Measurements from ENCODE around the gene SENP6.
A peak's percentile ranks its signal among the peaks of the same experiment; 100 is the strongest.
"Not testable (repeated sequence)": the region's sequence is repeated elsewhere in the genome, so short reads cannot be mapped to it uniquely, and the experiment has no call there.

SENP6 gene, protein sequence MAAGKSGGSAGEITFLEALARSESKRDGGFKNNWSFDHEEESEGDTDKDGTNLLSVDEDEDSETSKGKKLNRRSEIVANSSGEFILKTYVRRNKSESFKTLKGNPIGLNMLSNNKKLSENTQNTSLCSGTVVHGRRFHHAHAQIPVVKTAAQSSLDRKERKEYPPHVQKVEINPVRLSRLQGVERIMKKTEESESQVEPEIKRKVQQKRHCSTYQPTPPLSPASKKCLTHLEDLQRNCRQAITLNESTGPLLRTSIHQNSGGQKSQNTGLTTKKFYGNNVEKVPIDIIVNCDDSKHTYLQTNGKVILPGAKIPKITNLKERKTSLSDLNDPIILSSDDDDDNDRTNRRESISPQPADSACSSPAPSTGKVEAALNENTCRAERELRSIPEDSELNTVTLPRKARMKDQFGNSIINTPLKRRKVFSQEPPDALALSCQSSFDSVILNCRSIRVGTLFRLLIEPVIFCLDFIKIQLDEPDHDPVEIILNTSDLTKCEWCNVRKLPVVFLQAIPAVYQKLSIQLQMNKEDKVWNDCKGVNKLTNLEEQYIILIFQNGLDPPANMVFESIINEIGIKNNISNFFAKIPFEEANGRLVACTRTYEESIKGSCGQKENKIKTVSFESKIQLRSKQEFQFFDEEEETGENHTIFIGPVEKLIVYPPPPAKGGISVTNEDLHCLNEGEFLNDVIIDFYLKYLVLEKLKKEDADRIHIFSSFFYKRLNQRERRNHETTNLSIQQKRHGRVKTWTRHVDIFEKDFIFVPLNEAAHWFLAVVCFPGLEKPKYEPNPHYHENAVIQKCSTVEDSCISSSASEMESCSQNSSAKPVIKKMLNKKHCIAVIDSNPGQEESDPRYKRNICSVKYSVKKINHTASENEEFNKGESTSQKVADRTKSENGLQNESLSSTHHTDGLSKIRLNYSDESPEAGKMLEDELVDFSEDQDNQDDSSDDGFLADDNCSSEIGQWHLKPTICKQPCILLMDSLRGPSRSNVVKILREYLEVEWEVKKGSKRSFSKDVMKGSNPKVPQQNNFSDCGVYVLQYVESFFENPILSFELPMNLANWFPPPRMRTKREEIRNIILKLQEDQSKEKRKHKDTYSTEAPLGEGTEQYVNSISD

DNA sequence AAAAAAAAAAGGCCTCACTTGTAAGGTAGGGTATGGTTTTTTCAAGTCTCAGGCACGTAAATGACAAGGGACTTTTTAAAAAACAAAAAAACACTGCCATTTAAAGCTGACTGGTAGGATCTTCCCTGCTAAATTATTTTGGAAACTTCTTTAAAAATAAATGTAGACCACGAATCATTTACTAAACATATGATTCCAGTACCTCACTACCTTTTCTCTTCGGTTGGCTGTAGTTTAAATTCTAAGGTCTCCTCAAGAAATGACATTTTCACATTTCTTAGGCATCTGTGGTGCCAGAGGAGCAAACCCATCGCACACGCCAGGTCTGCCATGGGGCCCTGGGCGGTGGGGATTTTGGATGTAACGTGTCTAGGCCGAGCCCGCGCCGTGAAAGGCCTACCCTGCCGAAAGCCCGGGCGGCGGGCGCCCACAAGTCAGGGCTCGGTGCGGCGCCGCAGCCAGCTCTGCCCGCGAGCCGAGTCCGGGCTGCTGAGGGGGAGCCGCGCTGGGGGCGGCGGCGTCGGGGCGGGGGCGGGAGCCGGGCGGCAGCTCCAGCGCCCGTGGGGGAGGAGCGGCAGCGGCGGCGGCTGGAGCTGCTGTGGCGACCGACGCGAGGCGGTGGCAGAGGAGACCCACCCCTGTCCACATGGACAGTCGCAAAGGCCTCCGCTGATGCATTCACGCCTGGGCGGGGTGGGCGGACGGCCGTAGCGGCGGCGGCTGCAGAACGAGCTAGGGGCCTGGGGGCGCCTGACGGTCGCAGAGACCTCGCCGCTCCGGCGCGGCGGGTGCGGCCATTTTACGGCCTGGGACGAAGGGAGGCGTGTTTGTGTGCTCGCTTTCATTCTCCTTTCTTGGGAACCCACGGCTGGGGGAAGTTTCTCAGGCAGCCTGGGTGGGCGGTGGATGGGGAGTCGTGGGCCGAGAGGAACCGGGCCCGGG, at the start of gene SENP6:
TSS of gene SENP6 (plus strand) at position 577 of the 942 bp plus-strand sequence. CDS start 645 bp downstream, outside the sequence.
- DNase-seq: peak; percentile 40

DNA sequence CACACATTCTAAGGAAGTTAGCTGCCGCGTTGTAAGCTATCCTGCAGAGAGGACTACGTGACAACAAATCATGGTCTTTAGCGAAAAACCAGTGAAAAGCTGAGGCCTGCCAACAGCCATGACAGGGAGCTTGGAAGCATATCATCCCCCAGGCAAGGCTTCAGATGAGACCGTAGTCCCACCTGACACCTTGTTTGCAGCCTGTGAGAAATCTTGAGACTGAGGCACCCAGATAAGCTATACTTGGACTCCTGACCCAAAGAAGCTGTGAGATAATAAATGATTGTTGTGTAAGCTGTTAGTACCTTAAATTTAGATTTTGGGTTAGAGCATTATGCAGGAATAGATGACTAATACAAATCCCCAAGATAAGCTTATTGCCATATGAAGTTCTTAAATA, 45.4 kb upstream of the SENP6 start:
- no peak for DNase-seq

DNA sequence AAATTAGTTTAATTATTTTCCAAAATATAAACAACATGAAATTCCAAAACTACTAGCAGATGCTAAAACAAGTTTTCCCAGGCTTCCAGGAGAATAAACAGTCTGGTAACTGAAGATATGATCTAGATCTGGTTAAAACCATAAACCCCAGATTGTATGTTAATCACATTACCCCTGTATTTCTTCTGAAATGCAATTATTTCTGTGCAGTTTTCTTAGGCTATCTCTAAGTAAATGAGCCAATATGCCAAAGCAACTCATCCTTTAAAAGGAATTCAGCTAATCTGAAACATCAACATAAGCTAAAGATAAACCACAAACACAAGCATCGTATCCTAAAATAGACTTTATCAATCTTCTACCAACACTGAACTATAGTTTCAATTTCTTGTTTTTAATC, 44.6 kb upstream of the SENP6 start:
- DNase-seq: no peak

DNA sequence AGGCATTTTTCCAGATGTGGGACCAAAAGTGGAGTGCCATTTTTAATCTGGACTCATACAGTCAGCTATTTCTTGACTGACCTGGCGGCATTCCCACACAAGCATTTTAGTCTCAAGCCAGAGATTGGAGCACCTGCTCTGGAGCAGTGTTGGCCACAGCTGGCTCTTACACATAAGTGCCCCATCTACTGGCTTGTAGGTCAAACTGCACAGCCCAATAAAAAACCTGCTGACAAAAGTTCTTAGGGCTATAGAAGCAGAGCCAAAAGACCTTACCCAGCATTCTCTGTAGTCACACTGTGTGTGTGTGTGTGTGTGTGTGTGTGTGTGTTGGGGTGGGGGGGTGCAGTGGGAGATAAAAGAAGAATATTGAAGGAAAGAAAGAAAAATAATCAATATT, 38.6 kb upstream of the SENP6 start:
- no peak for DNase-seq

DNA sequence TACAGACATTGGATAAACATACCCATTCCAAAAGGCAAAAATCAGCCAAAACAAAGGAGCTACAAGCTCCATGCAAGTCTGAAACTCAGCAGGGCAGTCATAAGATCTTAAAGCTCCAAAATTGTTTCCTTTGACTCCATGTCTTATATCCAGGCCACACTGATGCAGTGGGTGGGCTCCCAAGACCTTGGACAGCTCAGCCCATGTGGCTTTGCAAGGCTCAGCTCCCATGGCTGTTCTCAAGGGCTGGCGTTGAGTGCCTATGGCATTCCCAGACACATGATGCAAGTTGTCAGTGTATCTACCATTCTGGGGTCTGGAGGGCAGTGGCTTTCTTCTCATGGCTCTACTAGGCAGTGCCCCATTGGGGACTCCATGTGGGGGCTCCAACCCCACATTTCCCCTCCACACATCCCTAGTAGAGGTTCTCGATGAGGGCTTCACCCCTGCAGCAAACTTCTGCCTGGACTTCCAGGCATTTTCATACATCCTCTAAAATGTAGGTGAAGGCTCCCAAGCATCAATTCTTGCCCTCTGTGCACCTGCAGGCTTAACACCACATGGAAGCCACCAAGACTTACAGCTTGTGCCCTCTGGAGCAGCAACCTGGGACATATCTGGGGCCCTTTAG, 35.4 kb upstream of the SENP6 start:
- DNase-seq: no peak

DNA sequence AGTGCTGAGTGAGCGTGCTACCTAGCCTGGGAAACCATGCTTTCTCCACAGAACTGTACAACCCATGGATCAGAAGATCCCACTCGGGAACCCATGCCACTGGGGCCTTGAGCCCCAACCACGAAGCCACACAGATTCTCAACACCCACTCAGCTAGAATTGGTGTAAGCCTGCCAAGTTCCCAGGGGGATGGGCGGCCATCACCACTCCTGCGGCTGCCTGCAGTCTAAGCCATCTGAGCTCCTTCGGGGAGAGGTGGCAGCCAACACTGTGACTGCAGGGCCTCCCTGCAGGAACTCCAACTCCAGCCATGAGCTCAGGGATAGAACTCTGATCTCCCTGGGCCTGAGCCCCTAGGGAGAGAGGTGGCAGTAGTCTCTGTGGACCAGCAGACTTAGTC, 33.6 kb upstream of the SENP6 start:
- DNase-seq: no peak

DNA sequence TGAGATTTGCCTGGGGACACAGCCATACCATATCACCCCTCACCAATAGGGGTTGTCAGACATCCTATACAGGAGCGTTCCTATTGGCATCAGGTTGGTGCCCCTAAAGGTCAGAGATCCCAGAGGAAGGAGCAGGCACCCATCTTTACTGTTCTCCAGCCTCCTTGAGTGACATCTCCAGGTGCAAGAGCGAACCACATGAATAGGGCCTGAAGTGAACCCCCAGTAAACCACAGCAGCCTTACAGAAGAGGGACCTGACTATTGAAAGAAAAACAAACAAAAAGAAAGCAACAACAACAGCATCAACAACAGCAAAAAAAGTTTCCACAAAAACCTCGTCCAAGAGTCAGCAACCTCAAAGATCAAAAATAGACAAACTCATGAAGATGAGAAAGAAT, 32.7 kb upstream of the SENP6 start:
- no peak for DNase-seq

DNA sequence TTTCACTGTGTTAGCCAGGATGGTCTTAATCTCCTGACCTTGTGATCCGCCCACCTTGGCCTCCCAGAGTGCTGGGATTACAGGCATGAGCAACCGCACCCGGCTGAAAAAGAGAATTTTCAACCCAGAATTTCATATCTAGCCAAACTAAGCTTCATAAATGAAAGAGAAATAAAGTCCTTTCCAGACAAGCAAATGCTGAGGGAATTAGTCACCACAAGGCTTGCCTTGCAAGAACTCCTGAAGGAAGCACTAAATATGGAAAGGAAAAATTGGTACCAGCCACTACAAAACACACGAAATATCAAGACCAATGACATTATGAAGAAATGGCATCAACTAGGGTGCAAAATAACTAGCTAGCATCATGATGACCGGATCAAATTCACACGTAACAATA, 31.0 kb upstream of the SENP6 start:
- DNase-seq: not testable (repeated sequence)

DNA sequence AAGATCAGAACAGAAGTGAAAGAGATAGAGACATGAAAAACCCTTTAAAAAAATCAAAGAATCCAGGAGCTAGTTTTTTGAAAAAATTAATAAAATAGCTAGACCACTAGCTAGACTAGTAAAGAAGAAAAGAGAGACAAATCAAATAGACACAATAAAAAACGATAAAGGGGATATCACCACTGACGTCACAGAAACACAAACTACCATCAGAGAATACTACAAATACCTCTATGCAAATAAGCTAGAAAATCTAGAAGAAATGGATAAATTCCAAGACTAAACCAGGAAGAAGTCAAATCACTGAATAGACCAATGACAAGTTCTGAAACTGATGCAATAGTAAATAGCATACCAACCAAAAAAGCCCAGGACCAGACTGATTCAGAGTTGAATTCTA, 29.6 kb upstream of the SENP6 start:
- DNase-seq: no peak

DNA sequence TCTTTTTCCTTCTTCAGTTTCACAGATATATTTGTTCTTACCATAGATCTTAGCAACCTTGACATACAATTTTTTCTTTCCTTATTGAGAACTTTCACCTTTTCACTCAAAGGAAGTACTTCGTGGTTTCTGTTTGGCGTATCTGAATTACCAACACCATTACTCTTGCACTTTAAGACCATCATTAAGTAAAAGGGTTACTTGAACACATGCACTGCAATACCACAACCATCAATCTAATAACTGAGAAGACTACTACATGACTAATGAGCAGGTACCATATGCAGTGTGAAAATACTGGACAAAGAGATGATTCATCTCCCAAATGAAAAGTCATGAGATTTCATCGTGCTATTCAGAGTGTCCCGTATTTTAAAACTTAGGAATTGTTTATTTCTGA, 21.7 kb upstream of the SENP6 start:
- no peak for DNase-seq

DNA sequence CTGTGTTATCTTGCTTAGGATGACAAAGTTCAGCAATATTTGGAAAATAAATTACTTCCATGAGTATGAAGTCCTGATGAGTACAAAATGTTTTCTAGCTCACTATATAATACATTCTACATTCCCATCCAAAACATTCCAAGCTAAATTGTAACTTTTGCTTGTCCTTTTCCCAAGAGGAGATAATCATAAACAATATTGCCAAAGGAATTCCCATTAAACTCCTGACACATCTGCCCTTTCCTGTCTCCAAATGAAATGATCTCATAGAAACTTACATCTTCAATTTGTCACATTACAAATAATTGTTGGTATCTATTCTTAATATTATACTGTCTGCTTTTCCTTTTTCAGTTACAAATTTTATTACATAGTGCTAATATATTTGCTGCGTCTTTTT, 20.4 kb upstream of the SENP6 start:
- no peak for DNase-seq

DNA sequence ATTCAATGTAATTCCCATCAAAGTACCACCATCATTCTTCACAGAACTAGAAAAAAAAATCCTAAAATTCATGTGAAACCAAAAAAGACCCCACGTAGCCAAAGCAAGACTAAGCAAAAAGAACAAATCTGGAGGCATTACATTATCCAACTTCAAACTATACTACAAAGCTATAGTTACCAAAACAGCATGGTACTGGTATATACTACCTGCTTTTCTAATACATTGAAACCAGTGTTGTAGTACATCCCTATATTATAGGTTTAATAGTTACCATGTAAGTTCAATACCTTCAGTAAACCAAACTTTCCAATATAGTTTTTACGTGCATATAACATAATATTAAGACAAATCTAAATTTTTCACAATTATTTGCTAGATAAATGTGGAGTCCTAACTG, 17.1 kb upstream of the SENP6 start:
- DNase-seq: not testable (repeated sequence)

DNA sequence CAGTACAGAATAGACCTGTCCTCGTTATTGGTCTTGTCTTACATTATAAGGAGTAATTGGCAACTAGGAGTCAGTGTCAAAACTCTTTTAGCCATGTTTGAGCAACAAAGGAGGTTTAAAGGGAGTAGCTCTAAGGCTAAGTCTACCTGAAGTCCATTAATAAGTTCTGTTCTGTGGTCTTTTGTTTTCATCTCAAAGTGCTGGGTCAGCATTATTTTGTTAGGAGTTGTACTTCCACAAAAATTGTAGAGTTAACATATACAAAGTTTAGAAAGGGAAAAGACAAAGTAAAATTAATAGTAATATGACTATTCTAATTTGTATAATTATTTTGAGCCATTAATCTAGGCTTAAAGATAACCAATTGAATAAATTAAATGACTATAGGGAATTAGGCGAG, 12.7 kb upstream of the SENP6 start:
- no peak for DNase-seq

DNA sequence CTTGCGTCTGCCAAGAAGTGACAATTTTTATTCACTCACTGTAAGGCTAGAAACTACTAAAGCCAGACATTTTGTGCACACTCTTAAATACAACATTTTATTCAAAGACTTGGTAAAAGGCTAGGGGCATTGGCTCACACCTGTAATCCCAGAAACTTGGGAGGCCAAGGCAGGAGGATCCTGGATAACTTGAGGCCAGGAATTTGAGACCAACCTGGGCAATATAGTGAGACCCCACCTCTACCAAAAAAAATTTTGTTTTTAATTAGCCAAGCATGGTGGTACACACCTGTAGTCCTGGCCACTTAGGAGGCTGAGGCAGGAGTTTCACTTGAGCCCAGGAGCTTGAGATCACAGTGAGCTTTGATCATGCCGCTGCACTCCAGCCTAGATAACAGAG, 11.3 kb upstream of the SENP6 start:
- no peak for DNase-seq

DNA sequence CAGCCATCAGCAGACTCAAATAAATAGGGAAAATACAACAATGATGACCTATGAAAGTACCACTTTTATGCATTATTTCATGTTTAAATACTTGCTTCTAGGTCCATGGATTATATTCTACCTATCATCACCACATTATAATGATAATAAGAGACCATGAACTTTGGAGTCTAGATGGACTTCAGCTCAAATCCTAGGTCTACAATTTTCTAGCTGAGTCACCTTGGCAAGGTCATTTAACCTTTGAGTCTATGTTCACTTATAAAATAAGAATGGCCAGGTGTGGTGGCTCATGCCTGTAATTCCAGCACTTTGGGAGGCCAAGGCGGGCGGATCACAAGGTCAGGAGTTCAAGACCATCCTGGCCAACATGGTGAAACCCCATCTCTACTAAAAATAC, 5.3 kb upstream of the SENP6 start:
- DNase-seq: not testable (repeated sequence)

DNA sequence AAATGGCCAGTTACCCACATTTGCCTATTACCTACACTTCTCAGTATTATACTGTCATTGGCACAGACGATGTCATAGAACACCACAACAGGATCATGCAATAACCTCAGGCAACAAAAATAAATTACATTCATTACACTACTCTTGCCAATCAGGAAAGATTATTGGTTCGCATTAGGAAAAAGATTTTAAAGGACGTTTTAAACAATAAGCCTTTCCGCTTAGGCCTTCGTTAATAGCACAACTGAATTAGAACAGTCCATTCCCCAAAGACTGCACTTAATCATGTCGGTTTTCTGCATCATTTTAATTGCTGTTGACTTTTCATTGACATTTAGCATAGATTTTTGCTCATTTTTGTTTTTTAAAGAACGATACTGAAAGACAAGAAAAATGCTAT, 912 bp upstream of the SENP6 start:
- DNase-seq: no peak

DNA sequence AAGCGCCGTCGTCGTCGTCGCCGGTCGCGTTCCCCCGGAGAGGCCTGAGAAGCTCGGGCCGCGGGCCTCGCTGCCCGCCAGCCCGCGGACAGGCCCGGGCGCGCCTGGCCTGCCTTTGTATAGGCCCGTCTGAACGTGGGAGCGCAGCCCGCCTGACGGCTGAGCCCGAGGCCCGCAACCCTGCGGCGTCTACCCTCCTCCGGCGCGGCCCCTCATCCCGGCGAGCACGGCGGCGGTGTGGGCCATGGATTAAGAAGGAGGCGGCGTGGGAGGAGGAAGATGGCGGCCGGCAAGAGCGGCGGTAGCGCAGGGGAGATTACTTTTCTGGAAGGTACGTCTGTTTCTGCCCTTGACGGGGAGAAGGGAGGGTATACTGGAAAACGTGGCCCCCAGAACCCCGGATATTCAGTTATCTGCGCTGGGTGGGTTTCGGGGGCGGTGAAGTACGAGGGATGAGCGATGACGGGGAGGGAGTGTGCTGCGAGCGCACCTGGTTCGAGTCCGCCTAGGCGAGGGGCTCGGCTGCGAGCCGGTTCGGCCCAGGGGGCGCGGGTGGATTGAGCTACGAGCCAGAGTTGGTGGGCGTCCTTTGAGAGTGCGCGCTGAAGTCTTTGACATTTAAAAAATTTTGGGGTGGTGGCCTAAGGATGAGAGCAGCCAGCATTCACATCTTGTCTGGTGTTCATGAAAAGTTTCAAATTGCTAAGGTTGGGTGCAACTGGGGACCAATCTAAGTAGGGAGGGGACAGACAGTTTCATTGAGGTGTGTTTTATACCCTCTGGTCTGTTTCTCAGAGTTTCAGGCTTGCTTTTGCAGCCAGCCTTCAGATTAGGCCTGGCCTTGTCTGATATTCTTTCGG, 796 bp downstream of the SENP6 start:
- peak; percentile 9 for DNase-seq

DNA sequence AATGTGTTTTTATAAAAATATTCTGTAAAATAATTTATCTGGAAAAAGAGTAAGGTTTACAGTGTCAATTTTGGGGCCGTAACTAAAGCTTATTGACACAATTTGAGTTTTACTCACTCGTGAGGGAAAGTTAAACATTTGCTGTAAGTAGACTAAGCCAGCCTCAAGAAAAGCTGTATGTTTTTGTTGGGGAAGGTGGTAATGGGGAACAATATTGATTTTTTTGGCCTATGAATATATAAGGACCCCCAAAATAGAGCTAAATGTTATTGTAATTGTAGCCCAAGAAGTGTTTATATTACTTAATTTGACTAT, 1.4 kb downstream of the SENP6 start:
- DNase-seq: no peak

DNA sequence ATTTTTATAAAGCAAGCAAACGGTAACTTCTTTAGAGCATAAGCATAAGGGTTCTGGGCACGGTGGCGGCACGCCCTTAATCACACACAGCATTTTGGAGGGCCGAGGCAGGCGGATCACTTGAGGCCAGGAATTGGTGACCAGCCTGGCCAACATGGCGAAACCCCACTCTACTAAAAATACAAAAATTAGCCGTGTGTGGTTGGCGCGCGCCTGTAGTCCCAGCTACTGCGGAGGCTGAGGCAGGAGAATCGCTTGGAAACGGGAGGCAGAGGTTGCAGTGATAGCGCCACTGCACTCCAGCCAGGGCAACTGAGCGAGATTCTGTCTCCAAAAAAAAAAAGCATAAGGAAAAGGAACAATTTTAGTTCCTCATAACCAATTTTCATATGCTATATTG, 2.6 kb downstream of the SENP6 start:
- no peak for DNase-seq

DNA sequence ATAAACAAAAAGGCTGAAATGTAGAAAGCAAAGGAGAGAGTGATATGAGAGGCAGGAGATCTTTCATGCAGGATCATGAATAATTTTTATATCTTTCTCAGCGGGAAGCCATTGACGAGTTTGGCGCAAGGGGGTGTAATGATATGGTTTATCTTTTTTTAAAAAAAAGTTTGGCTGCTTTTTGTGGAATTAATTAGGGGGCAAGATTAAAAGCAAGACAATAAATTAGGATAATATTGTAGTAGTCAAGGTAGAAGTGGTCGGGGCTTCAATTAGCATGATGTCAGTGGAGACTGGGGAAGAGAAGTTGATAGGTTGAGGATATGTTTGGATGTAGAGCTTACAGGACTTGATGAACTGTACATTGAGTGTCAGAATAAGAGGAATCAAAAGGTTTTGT, 4.0 kb downstream of the SENP6 start:
- no peak for DNase-seq

DNA sequence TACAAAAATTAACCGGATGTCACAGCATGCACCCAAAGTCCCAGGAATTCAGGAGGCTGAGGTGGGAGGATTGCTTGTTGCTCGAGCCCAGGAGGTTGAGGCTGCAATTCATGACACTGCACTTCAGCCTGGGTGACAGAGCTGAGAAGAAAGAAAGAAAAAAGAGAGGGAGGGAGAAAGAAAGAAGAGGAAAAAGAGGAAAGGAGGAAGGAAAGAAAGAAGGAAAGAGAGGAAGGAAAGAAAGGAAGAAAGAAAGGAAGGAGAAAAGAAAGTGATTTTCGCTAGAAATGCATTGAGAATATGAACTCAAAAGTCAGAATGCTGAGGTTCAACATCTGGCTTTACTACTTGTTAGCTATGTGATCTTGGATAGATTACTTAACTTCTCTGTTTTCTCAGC, 6.6 kb downstream of the SENP6 start:
- no peak for DNase-seq

Data from T1000 (cell line).